ENCODE measurements around the gene RFX5.

The RFX5 gene

DNA sequence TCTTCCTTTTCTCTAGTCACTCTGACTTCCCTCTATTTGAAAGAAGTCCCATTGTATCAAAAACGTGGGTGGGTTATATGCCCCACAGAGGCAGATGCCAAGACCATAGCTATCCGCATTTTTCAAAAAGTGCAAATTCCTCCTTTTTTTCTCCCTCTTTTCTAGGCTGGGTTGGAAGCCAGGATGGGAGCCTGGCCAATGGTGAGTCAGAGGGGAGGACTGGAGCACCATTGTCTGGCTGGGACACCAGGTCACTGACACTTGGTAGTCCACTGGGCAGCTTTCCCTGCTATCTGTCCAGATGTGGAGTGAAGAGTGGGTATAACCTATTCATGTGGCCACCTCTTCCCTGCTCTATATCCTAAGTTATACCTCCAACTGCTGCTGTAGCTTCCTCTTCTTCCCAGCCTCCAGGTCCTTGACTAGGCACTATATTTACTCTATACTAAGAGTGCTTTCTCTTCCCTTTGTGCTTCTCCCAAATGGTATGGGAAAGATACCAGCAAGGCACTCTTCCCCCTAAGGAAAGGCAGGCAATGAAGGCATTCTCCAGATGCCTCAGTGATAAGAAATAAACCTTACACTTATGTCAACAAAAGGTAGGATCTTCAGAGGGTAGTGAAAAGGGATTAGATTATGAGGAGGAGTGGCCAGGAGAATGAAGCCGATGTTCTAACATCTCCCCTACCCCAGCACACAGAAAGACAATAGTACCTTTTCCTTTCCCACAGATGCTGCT, 32.7 kb downstream of the RFX5 start:
- peak overlapping the region; percentile 27 for H3K27ac Mint-ChIP-seq

DNA sequence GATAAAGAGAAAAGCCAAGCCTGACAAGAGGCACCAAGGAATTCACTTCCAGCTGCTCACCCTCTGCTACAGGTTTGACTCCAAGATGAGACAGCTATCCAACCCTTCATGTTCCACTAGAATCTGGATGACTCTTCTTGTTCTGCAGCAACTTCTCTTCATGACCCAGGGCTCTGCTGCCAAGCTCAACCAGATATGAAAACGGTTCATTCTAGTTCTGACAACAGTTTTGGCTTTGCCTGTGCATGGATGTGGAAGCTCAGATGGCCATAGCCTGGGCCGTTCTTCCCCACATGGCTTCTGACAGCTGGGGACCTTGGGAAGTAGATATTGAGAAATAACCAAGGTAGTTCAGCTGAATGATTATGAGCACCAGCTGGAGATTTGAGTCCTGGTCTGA, 33.6 kb downstream of the RFX5 start:
- peaks cover 50% of the 10 kb centered on the region for H3K36me3 Mint-ChIP-seq (ENCODE audit: low read depth)
- peak overlapping the region; percentile 68 for H3K27ac Mint-ChIP-seq
- H3K4me1 Mint-ChIP-seq (ENCODE audit: low read depth) = peaks cover 41% of the 10 kb centered on the region

More for the DNA sequence above, 32.7 kb downstream of the RFX5 start:
- no peaks in the 10 kb centered on the region for H3K9me3 Mint-ChIP-seq
- H3K4me3 Mint-ChIP-seq = no peak overlapping the region
- H3K36me3 Mint-ChIP-seq (ENCODE audit: low read depth) = peaks cover 51% of the 10 kb centered on the region
- H3K4me1 Mint-ChIP-seq (ENCODE audit: low read depth) = peaks cover 42% of the 10 kb centered on the region
- no peaks in the 10 kb centered on the region for H3K27me3 Mint-ChIP-seq

DNA sequence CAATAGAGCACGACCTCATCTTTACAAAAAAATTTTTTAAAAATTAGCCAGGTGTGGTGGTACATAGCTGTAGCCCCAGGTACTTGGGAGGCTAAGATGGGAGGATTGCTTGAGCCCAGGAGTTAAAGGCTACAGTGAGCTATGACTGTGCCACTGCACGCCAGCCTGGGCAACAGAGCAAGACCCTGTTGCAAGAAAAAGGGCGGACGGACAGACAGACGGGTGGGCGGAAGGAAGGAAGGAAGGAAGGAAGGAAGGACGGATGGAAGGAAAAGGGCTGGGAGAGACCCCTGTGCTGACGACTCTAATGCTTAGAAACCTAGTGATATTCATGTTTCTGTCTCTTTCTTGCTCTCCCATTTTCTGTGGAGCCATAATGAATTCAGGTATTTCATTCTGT, 34.2 kb downstream of the RFX5 start:
- Mint-ChIP-seq H3K36me3 (ENCODE audit: low read depth) (peaks cover 57% of the 10 kb centered on the region), H3K4me3 (no peak overlapping the region), H3K27me3 (no peaks in the 10 kb centered on the region), H3K9me3 (no peaks in the 10 kb centered on the region), H3K4me1 (ENCODE audit: low read depth) (peaks cover 41% of the 10 kb centered on the region), H3K27ac (peak overlapping the region; percentile 96)

More for the DNA sequence above, 33.6 kb downstream of the RFX5 start:
- Mint-ChIP-seq H3K9me3 (no peaks in the 10 kb centered on the region), H3K4me3 (no peak overlapping the region), H3K27me3 (no peaks in the 10 kb centered on the region)

DNA sequence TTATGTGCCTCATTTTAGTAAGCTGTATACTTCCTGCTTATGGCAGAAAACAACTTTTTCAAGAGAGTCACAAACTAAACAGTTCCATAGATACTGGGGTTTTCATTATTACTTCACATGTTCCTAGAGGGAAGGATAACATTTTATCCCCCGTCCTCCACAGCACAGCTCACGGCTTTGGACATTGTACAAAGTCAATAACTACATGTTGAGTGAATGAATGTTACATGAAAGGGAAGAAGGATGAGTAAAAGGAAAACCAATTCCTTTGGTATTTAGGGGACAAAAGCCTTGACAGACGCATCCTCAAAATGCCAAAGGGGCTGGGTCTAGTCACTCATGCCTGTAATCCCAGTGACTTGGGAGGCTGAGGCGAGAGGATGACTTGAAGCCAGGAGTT, 34.6 kb downstream of the RFX5 start:
- H3K4me1 Mint-ChIP-seq (ENCODE audit: low read depth) = peaks cover 41% of the 10 kb centered on the region
- peak overlapping the region; percentile 38 for H3K4me3 Mint-ChIP-seq
- H3K27ac Mint-ChIP-seq = peak overlapping the region; percentile 96
- H3K9me3 Mint-ChIP-seq = no peaks in the 10 kb centered on the region
- H3K27me3 Mint-ChIP-seq = no peaks in the 10 kb centered on the region
- H3K36me3 Mint-ChIP-seq (ENCODE audit: low read depth) = peaks cover 54% of the 10 kb centered on the region

DNA sequence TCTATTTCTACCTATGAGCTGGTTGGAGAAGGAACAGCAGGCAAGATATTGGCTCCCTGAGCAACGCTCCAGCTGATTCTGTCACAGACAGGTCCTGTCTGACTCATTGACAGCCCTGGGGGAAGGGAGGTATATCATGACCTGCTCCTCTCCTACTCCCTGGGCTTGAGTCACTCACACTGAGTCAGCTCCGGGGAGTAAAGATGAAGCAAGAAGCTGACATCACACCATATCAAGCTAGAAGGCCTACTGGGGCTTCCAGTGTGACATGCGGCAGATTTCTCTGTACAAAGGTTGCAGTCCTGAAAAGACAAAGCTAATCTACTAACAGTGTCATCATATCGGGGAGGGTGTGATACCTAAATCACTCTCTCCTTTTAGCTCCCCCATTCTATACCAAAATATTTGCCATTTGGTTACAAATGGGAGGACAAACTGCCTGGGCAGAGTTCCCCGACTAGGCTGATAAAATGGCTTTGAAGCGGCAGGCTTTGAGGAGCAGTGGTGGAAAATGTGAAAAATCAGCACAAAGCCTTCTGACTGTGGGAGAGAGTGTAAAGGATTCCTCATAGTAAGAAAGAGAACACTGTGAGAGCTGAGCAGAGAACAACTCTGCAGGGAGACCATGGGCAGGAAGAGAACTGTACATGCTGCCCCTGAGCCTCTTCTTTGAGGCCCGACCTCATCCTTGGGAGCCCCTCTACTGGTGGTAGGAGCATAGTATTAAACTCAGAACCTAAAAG, 35.3 kb downstream of the RFX5 start:
- peaks cover 41% of the 10 kb centered on the region for H3K4me1 Mint-ChIP-seq (ENCODE audit: low read depth)
- peak overlapping the region; percentile 96 for H3K27ac Mint-ChIP-seq
- peak overlapping the region; percentile 38 for H3K4me3 Mint-ChIP-seq
- peaks cover 59% of the 10 kb centered on the region for H3K36me3 Mint-ChIP-seq (ENCODE audit: low read depth)
- H3K9me3 Mint-ChIP-seq = no peaks in the 10 kb centered on the region
- no peaks in the 10 kb centered on the region for H3K27me3 Mint-ChIP-seq

DNA sequence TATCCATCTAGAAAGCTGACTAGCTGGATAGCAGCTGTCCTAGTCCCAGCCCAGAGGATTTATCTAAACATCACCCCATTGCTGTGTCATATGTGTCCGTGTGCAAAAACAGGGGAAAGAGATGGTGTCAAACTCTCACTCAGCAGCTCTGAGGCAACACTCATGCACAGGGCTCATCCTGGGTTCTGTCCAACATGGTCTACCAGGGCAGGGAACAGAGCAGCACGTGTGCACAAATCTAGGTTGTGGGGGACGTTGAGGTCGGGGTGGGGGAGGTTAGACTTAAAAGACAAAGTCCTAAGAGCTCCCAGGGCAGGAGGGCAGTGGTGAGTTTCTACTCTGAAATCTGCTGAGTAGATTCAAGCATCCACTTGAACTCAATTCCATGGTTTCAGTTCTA, 36.0 kb downstream of the RFX5 start:
- Mint-ChIP-seq H3K4me1 (ENCODE audit: low read depth) (peaks cover 41% of the 10 kb centered on the region), H3K4me3 (no peak overlapping the region), H3K9me3 (no peaks in the 10 kb centered on the region), H3K27me3 (no peaks in the 10 kb centered on the region), H3K36me3 (ENCODE audit: low read depth) (peaks cover 60% of the 10 kb centered on the region), H3K27ac (peak overlapping the region; percentile 96)

DNA sequence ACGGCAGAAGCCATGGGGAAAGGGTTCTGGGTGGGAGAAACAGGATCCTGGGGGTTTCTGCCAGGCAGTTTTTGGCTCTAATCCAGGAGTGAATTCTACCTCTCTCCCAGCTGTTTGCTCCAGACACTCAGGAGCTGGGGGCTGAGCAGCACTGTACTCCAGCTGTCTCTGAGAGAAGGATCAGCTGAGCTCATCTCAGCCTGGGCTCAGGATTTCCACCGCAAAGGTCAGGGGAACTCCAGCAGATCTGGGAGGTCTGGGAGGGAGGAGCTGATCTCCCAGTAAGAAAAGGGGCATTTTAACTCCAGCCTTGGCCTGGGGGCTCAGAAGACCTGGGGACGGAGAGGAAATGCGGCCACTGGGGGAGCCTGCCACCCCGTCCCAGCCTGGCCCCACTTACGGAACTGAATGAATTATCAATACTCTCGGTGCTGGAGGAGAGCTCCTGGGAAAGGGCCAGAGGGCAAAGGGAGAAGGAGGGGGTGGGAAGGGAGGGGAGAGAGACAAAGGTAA, 37.2 kb downstream of the RFX5 start:
- peaks cover 65% of the 10 kb centered on the region for H3K36me3 Mint-ChIP-seq (ENCODE audit: low read depth)
- H3K4me3 Mint-ChIP-seq = no peak overlapping the region
- H3K9me3 Mint-ChIP-seq = no peaks in the 10 kb centered on the region
- H3K4me1 Mint-ChIP-seq (ENCODE audit: low read depth) = peaks cover 41% of the 10 kb centered on the region
- no peak overlapping the region for H3K27ac Mint-ChIP-seq
- no peaks in the 10 kb centered on the region for H3K27me3 Mint-ChIP-seq

DNA sequence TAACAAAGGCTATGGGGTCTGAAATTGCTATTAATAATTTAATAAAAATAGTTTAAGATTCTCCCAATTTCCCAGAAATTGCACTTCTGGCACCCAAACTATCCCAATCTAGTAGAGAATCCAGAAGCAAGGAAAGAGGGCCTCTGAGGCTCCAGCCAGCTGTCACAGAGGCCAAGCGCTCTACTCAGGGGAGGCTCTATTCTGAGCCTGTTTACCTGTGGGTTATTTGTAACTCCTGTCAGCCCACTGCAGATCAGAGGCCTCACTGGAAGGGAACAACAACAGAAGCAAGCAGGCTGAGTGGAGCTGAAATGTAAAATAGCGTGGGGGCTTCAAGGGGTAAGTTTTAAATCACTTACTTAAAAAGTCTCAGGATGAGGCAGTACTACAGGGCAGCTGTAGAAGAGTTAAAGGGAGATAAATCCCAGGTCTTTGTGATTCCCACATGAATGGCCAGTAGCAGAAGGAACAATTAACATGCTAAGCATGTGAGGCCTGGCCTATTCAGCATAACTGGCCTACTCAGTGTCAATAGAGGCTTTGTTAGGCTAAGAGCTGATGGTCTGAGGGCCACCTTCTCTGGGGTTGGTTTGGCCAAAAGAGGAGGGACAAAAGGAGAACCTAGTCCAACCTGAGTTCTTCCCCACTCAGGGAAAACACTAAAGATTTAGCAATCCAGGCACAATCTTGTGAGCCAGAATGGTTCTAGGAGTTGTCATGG, 52.1 kb downstream of the RFX5 start:
- peaks cover 48% of the 10 kb centered on the region for H3K36me3 Mint-ChIP-seq (ENCODE audit: low read depth)
- no peak overlapping the region for H3K27ac Mint-ChIP-seq
- H3K27me3 Mint-ChIP-seq = no peaks in the 10 kb centered on the region
- H3K4me3 Mint-ChIP-seq = no peak overlapping the region
- H3K4me1 Mint-ChIP-seq (ENCODE audit: low read depth) = no peaks in the 10 kb centered on the region
- H3K9me3 Mint-ChIP-seq = no peaks in the 10 kb centered on the region

DNA sequence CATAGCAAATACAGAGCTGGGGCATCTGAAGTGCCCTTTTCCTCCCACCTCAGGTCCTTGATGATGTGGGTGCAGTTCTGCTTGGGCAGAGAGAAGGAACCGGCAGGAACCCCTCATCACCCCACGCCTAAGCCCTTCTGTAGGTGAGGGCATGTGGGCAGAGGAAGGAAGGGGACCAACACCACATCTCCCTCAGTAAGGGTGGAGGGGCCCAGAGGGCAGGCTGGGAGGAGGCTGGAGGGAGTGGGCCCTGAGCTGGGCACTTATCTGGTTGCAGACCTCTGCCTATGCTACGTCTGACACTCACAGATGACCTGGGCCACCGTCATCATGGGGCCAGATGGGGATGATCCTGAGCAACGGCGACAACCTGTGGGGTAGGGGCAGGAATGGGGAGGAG, 54.0 kb downstream of the RFX5 start:
- peak overlapping the region; percentile 79 for H3K27ac Mint-ChIP-seq

DNA sequence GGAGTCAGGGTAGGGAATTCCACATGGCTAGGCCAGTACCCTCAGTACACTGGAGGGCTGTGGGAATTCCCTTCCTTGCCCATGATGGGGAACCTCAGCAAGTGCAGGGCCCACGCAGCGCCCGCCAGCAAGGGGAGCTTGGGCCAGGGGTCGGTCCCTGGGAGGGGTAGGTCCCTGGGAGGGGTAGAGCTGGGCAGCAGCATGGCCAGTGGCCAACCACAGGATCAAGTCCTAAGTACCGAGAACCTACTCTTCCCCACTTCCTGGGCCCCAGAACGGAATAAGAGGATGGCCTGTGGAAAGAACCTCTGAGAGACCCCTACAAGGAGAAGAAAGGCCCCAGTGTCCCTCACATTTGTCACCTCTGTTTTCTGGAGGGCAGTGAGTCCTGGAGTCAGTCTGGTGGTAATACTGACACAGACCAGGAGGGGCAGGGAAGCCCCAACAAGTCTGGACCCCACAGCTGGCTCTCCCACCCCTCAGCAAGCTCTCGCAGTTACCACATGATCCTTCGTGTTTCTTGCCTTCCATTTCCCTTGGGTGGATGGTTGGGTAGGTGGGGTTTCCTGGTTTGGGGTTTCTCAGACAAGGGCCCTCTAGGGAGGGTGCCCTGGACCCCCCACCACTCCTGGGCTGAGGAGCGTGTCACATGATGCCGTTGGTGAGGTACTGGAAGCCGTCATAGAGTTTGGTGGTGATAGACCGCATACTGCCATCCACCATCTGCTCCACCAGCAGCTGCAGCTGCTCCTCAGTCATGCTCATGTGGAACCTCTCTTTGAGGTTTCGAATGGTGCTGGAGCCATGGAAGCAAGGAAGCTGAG, 54.6 kb downstream of the RFX5 start:
- Mint-ChIP-seq H3K4me1 (ENCODE audit: low read depth) (peaks cover 6% of the 10 kb centered on the region), H3K27me3 (no peaks in the 10 kb centered on the region), H3K27ac (peak overlapping the region; percentile 45), H3K9me3 (no peaks in the 10 kb centered on the region), H3K36me3 (ENCODE audit: low read depth) (peaks cover 36% of the 10 kb centered on the region), H3K4me3 (no peak overlapping the region)

More for the DNA sequence above, 54.0 kb downstream of the RFX5 start:
- H3K27me3 Mint-ChIP-seq = no peaks in the 10 kb centered on the region
- H3K36me3 Mint-ChIP-seq (ENCODE audit: low read depth) = peaks cover 39% of the 10 kb centered on the region
- no peaks in the 10 kb centered on the region for H3K9me3 Mint-ChIP-seq
- no peak overlapping the region for H3K4me3 Mint-ChIP-seq
- H3K4me1 Mint-ChIP-seq (ENCODE audit: low read depth) = peaks cover 6% of the 10 kb centered on the region

DNA sequence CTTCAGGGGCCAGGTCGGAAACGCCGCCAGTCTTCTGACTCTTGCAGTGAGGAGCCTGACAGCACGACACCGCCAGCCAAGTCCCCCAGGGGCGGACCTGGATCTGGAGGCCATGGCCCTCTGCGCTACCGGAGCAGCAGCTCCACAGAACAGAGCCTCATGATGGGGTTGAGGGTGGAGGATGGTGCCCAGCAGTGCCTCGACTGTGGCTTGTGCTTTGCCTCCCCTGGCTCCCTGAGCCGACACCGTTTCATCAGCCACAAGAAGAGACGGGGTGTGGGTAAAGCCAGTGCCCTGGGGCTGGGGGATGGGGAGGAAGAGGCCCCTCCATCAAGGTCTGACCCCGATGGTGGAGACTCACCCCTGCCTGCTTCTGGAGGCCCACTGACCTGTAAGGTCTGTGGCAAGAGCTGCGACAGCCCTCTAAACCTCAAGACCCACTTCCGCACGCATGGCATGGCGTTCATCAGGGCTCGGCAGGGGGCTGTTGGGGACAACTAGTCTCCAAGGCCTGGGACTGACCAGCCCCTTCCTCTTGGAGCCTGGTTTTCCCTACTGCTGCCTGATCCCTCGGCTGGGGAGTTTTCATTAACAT, 56.2 kb downstream of the RFX5 start:
- H3K27ac Mint-ChIP-seq = no peak overlapping the region
- H3K9me3 Mint-ChIP-seq = no peaks in the 10 kb centered on the region
- peaks cover 37% of the 10 kb centered on the region for H3K36me3 Mint-ChIP-seq (ENCODE audit: low read depth)
- H3K27me3 Mint-ChIP-seq = no peaks in the 10 kb centered on the region
- no peak overlapping the region for H3K4me3 Mint-ChIP-seq
- peaks cover 6% of the 10 kb centered on the region for H3K4me1 Mint-ChIP-seq (ENCODE audit: low read depth)
